HCT116 (cell line): Measurements from ENCODE around the gene ACTBL2. TPM values are rescaled to one million over a fixed set of nuclear protein-coding genes. Genes with fewer than 3 reads are reported as not detected.

ENCODE experiments used
- ATAC-seq: fragments of 200-7000 bp; cut with Tn5 transposase; 2 replicates; pipeline ENCODE4 v1.9.1; 2020; ENCODE audit warnings: mild to moderate bottlenecking, moderate library complexity
- BruUV-seq: library from RNA; stranded (reverse); fragments of 400-500 nt; replicated peaks from 2 replicates; lab custom pipeline; 2021; lab: Mats Ljungman, UMichigan
- CTCF ChIA-PET: fragments of 300-600 bp; sonication (Branson Sonifier 250); formaldehyde crosslinking; loops from one replicate; lab custom pipeline; 2021; ENCODE audit warnings: antibody characterized with exemption; lab: Charles Lee
- POLR2A ChIA-PET: fragments of 300-600, 350-600 bp; sonication (Branson Sonifier 250); formaldehyde crosslinking; loops from one replicate; lab custom pipeline; 2021; ENCODE audit warnings: antibody characterized with exemption; lab: Charles Lee
- RAD21 ChIA-PET, 2 experiments: fragments of 300-600 bp; sonication (Branson Sonifier 250); formaldehyde crosslinking; loops; one replicate each; lab custom pipeline; 2023; ENCODE audit warnings: low total read pairs in 2 of 2; ENCODE audit not compliant: uncharacterized antibody in 2 of 2, unreplicated experiment in 2 of 2, low non-redundant PET in 1 of 2; lab: Charles Lee
- DNase-seq: peaks from one replicate; pipeline ENCODE4 v3.0.0-alpha.2; 2010; ENCODE audit warnings: low read depth, low spot score
- H2AFZ ChIP-seq: fragments of 200-600 bp; shearing (Covaris generic), sonication (generic); 2 replicates; pipeline ENCODE4 v1.6.1; 2017; ENCODE audit warnings: low read depth, mixed run types, mixed read lengths, antibody characterized with exemption, low read length; ENCODE audit not compliant: poor library complexity, severe bottlenecking
- H3K27ac ChIP-seq: 2 replicates; pipeline ENCODE4 v1.5.1; 2012; ENCODE audit warnings: low read depth, low read length
- H3K27me3 ChIP-seq: fragments of 200-600 bp; sonication (generic); 2 replicates; pipeline ENCODE4 v1.6.1; 2016; ENCODE audit warnings: mixed run types, low read length, mixed read lengths; ENCODE audit not compliant: insufficient read depth
- H3K36me3 ChIP-seq, 2 experiments: fragments of 200-500 bp in 1 of 2; fragments of 200-600 bp in 1 of 2; sonication (Bioruptor generic) in 1 of 2; sonication (generic) in 1 of 2; 2 replicates each; pipeline versions ENCODE4 v1.5.1 to v1.6.1; 2014 to 2016; ENCODE audit warnings: low read length in 2 of 2, inconsistent platforms in 1 of 2, mixed read lengths in 1 of 2, mixed run types in 1 of 2; ENCODE audit not compliant: insufficient read depth in 2 of 2, control insufficient read depth in 1 of 2
- H3K4me1 ChIP-seq, 2 experiments: fragments of 200-600 bp in 1 of 2; sonication (generic) in 1 of 2; 2 replicates each; pipeline versions ENCODE4 v1.5.1 to v1.6.1; 2012 to 2017; ENCODE audit warnings: low read length in 2 of 2, inconsistent platforms in 1 of 2, mild to moderate bottlenecking in 1 of 2, mixed read lengths in 1 of 2, mixed run types in 1 of 2, moderate library complexity in 1 of 2; ENCODE audit not compliant: insufficient read depth in 2 of 2, control insufficient read depth in 1 of 2
- H3K4me2 ChIP-seq: fragments of 200-600 bp; sonication (generic); 2 replicates; pipeline ENCODE4 v1.6.1; 2017; ENCODE audit warnings: mixed run types, low read length, mixed read lengths
- H3K4me3 ChIP-seq, 2 experiments: fragments of 200-600 bp in 1 of 2; sonication (generic) in 1 of 2; replicated peaks in 1 of 2; 2 replicates each; pipeline ENCODE4 v1.5.1; 2011 to 2016; ENCODE audit warnings: low read length in 2 of 2, control low read depth in 1 of 2, low read depth in 1 of 2, mild to moderate bottlenecking in 1 of 2, mixed read lengths in 1 of 2, mixed run types in 1 of 2
- H3K79me2 ChIP-seq: fragments of 200-600 bp; sonication (generic); 2 replicates; pipeline ENCODE4 v1.6.1; 2017; ENCODE audit warnings: mild to moderate bottlenecking, mixed run types, low read length, moderate library complexity, mixed read lengths; ENCODE audit not compliant: insufficient read depth
- H3K9ac ChIP-seq: fragments of 200-600 bp; sonication (generic); 2 replicates; pipeline ENCODE4 v1.6.1; 2016; ENCODE audit warnings: low read length, mixed read lengths
- H3K9me2 ChIP-seq: fragments of 200-600 bp; sonication (generic), shearing (Covaris generic); 2 replicates; pipeline ENCODE4 v1.6.1; 2017; ENCODE audit warnings: mixed run types, mild to moderate bottlenecking, moderate library complexity; ENCODE audit not compliant: insufficient read depth
- H3K9me3 ChIP-seq, 2 experiments: fragments of 200-500 bp in 1 of 2; fragments of 200-600 bp in 1 of 2; sonication (Bioruptor generic) in 1 of 2; sonication (generic) in 1 of 2; 2 replicates each; pipeline ENCODE4 v1.6.1; 2014 to 2017; ENCODE audit warnings: low read length in 2 of 2, mixed read lengths in 2 of 2, inconsistent platforms in 1 of 2, low read depth in 1 of 2, mild to moderate bottlenecking in 1 of 2, mixed run types in 1 of 2, moderate library complexity in 1 of 2; ENCODE audit not compliant: control insufficient read depth in 1 of 2, insufficient read depth in 1 of 2
- H4K20me1 ChIP-seq: fragments of 200-600 bp; sonication (generic), shearing (Covaris generic); 2 replicates; pipeline ENCODE4 v1.6.1; 2017; ENCODE audit warnings: mixed run types, mild to moderate bottlenecking, moderate library complexity; ENCODE audit not compliant: insufficient read depth
- CEBPB ChIP-seq: IDR thresholded peaks from 2 replicates; pipeline ENCODE4 v1.6.1; 2012; ENCODE audit warnings: low read depth
- POLR2AphosphoS5 ChIP-seq: IDR thresholded peaks from 2 replicates; pipeline ENCODE4 v1.6.1; 2011; ENCODE audit warnings: mild to moderate bottlenecking, low read depth, low read length, moderate library complexity
- SIN3A ChIP-seq: IDR thresholded peaks from 2 replicates; pipeline ENCODE4 v1.6.1; 2012; ENCODE audit warnings: low read depth
- TCF7L2 ChIP-seq: IDR thresholded peaks from 2 replicates; pipeline ENCODE4 v1.7.0; 2011; ENCODE audit warnings: borderline replicate concordance, inconsistent platforms; ENCODE audit not compliant: insufficient read depth, insufficient read length; ENCODE audit errors: extremely low read depth
- ZBTB33 ChIP-seq: IDR thresholded peaks from 2 replicates; pipeline ENCODE4 v1.6.1; 2011; ENCODE audit warnings: mild to moderate bottlenecking, low read length, moderate library complexity; ENCODE audit not compliant: insufficient replicate concordance; ENCODE audit errors: extremely low read depth
- ZFX ChIP-seq: fragments of 450-650 bp; IDR thresholded peaks from 2 replicates; pipeline ENCODE4 v1.6.1; 2017
- ZNF274 ChIP-seq: fragments of 200-500 bp; sonication (Bioruptor generic); IDR thresholded peaks from 2 replicates; pipeline ENCODE4 v1.6.1; 2014; ENCODE audit warnings: mild to moderate bottlenecking, low read depth, low read length, inconsistent platforms
- intact Hi-C: fragments of 100-400 bp; cut with micrococcal nuclease; formaldehyde crosslinking; loops from 2 replicates; pipeline ENCODE4 v1.10.0; 2022
- total RNA-seq: library from RNA; stranded (reverse); gene quantifications from one replicate; pipeline ENCODE4 v1.2.1, GENCODE V29; 2021; ENCODE audit not compliant: unreplicated experiment

ACTBL2 gene
- total RNA-seq, 1 experiment from 2014 or later: 0.07 TPM

GRCh38 chr5:57470339-57470738, 12.3 kb downstream of the ACTBL2 start:
- CTCF ChIA-PET: no interaction called here
- no peaks in the 10 kb centered on the region for H3K9me2 ChIP-seq
- H3K27me3 ChIP-seq: no peaks in the 10 kb centered on the region
- ATAC-seq (no peak), DNase-seq (no peak)
- H3K79me2 ChIP-seq: no peaks in the 10 kb centered on the region
- no peaks in the 10 kb centered on the region for H3K4me1 ChIP-seq
- H3K36me3 ChIP-seq: no peaks in the 10 kb centered on the region
- no peak overlapping the region for H3K27ac ChIP-seq
- no TSS peak for BruUV-seq
- H4K20me1 ChIP-seq: no peaks in the 10 kb centered on the region
- no peak overlapping the region for H3K9ac ChIP-seq
- H3K9me3 ChIP-seq: no peaks in the 10 kb centered on the region
- H3K4me3 ChIP-seq: no peak overlapping the region
- RAD21 ChIA-PET: no interaction called here
- intact Hi-C loops: no loop called here
- no peak overlapping the region for H3K4me2 ChIP-seq
- no peak overlapping the region for H2AFZ ChIP-seq
- TF ChIP-seq ZNF274 (no peak), TCF7L2 (no peak), ZFX (no peak), POLR2AphosphoS5 (no peak), CEBPB (no peak), SIN3A (no peak), ZBTB33 (no peak)
- POLR2A ChIA-PET: no interaction called here
